HG03575 (cell line): ENCODE measurements around the gene LKAAEAR1.

Experiments used
- ATAC-seq: cut with Tn5 transposase; IDR thresholded peaks from one replicate; pipeline ENCODE4 v1.9.1; 2021; ENCODE audit not compliant: unreplicated experiment, insufficient number of reproducible peaks, low FRiP score; ENCODE audit errors: extremely low read depth

The LKAAEAR1 gene

GRCh38 chr20:64071341-64072332 lies 12.6 kb downstream of the LKAAEAR1 start:
- no peak for ATAC-seq

- ATAC-seq = no peak
These were observed 13.8 kb downstream of the LKAAEAR1 start for GRCh38 chr20:64070244-64070993.

GRCh38 chr20:64069614-64070243 lies 14.5 kb downstream of the LKAAEAR1 start:
- ATAC-seq = no peak

- no peak for ATAC-seq
These were observed 15.0 kb downstream of the LKAAEAR1 start for GRCh38 chr20:64069209-64069613.

GRCh38 chr20:64068386-64069208 lies 15.6 kb downstream of the LKAAEAR1 start:
- ATAC-seq = no peak

- ATAC-seq = no peak
These were observed 16.4 kb downstream of the LKAAEAR1 start for GRCh38 chr20:64067733-64068307.

- no peak for ATAC-seq
These were observed 17.1 kb downstream of the LKAAEAR1 start for GRCh38 chr20:64067005-64067632.

- no peak for ATAC-seq
These were observed 18.2 kb downstream of the LKAAEAR1 start for GRCh38 chr20:64065974-64066343.

GRCh38 chr20:64065062-64065973 lies 18.9 kb downstream of the LKAAEAR1 start:
- no peak for ATAC-seq

- ATAC-seq = no peak
These were observed 20.0 kb downstream of the LKAAEAR1 start for GRCh38 chr20:64064145-64064698.

- ATAC-seq = no peak
These were observed 20.6 kb downstream of the LKAAEAR1 start for GRCh38 chr20:64063389-64064144.

- ATAC-seq = no peak
These were observed 21.4 kb downstream of the LKAAEAR1 start, which contains the start of gene TCEA2 for GRCh38 chr20:64062596-64063388. Gene TCEA2, plus strand, starts transcription at chr20:64063198. Its CDS starts 115 bp downstream, at chr20:64063313.

GRCh38 chr20:64062276-64062595 lies 22.0 kb downstream of the LKAAEAR1 start:
- no peak for ATAC-seq

GRCh38 chr20:64058536-64058935 lies 25.7 kb downstream of the LKAAEAR1 start:
- ATAC-seq = no peak
